ENCODE results near the gene BRD3. TPM values are rescaled to one million over a fixed set of nuclear protein-coding genes. Genes with fewer than 3 reads are reported as not detected.

The BRD3 gene
- total and polyA plus RNA-seq, 2 of the 8 experiments (the other 6 are each of a cell fraction or from before 2014, with no cell fraction given), result 31.0 to 82.7 TPM

DNA sequence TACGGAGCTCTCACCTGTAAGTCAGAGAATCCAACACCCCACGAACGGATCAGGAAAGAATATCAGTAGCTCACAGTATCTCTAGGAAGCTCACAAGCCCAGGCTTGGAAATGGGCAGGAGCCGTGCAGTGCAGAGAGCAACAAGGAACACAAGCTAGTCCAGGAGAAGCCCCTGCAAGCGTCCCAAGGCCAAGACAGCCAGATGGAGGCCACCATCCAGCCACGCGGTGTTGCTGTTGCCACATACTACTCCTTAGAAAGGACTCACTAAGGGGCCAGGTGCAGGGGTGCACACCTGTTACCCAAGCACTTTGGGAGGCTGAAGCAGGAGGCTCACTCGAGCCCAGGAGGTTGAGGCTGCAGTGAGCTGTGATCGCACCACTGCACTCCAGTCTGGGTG lies 60.3 kb downstream of the BRD3 start (continued):
- TF ChIP-seq, protein P1, sequence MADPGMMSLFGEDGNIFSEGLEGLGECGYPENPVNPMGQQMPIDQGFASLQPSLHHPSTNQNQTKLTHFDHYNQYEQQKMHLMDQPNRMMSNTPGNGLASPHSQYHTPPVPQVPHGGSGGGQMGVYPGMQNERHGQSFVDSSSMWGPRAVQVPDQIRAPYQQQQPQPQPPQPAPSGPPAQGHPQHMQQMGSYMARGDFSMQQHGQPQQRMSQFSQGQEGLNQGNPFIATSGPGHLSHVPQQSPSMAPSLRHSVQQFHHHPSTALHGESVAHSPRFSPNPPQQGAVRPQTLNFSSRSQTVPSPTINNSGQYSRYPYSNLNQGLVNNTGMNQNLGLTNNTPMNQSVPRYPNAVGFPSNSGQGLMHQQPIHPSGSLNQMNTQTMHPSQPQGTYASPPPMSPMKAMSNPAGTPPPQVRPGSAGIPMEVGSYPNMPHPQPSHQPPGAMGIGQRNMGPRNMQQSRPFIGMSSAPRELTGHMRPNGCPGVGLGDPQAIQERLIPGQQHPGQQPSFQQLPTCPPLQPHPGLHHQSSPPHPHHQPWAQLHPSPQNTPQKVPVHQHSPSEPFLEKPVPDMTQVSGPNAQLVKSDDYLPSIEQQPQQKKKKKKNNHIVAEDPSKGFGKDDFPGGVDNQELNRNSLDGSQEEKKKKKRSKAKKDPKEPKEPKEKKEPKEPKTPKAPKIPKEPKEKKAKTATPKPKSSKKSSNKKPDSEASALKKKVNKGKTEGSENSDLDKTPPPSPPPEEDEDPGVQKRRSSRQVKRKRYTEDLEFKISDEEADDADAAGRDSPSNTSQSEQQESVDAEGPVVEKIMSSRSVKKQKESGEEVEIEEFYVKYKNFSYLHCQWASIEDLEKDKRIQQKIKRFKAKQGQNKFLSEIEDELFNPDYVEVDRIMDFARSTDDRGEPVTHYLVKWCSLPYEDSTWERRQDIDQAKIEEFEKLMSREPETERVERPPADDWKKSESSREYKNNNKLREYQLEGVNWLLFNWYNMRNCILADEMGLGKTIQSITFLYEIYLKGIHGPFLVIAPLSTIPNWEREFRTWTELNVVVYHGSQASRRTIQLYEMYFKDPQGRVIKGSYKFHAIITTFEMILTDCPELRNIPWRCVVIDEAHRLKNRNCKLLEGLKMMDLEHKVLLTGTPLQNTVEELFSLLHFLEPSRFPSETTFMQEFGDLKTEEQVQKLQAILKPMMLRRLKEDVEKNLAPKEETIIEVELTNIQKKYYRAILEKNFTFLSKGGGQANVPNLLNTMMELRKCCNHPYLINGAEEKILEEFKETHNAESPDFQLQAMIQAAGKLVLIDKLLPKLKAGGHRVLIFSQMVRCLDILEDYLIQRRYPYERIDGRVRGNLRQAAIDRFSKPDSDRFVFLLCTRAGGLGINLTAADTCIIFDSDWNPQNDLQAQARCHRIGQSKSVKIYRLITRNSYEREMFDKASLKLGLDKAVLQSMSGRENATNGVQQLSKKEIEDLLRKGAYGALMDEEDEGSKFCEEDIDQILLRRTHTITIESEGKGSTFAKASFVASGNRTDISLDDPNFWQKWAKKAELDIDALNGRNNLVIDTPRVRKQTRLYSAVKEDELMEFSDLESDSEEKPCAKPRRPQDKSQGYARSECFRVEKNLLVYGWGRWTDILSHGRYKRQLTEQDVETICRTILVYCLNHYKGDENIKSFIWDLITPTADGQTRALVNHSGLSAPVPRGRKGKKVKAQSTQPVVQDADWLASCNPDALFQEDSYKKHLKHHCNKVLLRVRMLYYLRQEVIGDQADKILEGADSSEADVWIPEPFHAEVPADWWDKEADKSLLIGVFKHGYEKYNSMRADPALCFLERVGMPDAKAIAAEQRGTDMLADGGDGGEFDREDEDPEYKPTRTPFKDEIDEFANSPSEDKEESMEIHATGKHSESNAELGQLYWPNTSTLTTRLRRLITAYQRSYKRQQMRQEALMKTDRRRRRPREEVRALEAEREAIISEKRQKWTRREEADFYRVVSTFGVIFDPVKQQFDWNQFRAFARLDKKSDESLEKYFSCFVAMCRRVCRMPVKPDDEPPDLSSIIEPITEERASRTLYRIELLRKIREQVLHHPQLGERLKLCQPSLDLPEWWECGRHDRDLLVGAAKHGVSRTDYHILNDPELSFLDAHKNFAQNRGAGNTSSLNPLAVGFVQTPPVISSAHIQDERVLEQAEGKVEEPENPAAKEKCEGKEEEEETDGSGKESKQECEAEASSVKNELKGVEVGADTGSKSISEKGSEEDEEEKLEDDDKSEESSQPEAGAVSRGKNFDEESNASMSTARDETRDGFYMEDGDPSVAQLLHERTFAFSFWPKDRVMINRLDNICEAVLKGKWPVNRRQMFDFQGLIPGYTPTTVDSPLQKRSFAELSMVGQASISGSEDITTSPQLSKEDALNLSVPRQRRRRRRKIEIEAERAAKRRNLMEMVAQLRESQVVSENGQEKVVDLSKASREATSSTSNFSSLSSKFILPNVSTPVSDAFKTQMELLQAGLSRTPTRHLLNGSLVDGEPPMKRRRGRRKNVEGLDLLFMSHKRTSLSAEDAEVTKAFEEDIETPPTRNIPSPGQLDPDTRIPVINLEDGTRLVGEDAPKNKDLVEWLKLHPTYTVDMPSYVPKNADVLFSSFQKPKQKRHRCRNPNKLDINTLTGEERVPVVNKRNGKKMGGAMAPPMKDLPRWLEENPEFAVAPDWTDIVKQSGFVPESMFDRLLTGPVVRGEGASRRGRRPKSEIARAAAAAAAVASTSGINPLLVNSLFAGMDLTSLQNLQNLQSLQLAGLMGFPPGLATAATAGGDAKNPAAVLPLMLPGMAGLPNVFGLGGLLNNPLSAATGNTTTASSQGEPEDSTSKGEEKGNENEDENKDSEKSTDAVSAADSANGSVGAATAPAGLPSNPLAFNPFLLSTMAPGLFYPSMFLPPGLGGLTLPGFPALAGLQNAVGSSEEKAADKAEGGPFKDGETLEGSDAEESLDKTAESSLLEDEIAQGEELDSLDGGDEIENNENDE (IDR thresholded peaks at IDR 0.05; ENCODE audit: insufficient replicate concordance, low read length), result no peak
- TF ChIP-seq HDAC6 (IDR thresholded peaks at IDR 0.05; ENCODE audit: low read depth, low read length) (no peak), TAF1 (IDR thresholded peaks at IDR 0.05; ENCODE audit: low read depth, low read length) (no peak), KDM1A (IDR thresholded peaks at IDR 0.05; ENCODE audit: borderline replicate concordance, low read length) (no peak), POU5F1 (IDR thresholded peaks at IDR 0.05; ENCODE audit: low read depth, low read length) (no peak), GABPA (IDR thresholded peaks at IDR 0.05; ENCODE audit: borderline replicate concordance, insufficient read depth, low read length) (no peak), TBP (IDR thresholded peaks at IDR 0.05; ENCODE audit: low read depth, low read length) (no peak), BRCA1 (IDR thresholded peaks at IDR 0.05; ENCODE audit: low read depth, low read length) (no peak), CBX5 (IDR thresholded peaks at IDR 0.05; ENCODE audit: low read depth, low read length) (no peak)
- TF ChIP-seq, protein P2, sequence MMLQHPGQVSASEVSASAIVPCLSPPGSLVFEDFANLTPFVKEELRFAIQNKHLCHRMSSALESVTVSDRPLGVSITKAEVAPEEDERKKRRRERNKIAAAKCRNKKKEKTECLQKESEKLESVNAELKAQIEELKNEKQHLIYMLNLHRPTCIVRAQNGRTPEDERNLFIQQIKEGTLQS (IDR thresholded peaks at IDR 0.05; ENCODE audit: insufficient read depth, low read depth, low read length), result no peak
- TF ChIP-seq, protein P3, sequence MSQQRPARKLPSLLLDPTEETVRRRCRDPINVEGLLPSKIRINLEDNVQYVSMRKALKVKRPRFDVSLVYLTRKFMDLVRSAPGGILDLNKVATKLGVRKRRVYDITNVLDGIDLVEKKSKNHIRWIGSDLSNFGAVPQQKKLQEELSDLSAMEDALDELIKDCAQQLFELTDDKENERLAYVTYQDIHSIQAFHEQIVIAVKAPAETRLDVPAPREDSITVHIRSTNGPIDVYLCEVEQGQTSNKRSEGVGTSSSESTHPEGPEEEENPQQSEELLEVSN (IDR thresholded peaks at IDR 0.05), result no peak
